H1 (cell line): ENCODE results near the gene ABCG1. TPM values are rescaled to one million over a fixed set of nuclear protein-coding genes. Genes with fewer than 3 reads are reported as not detected.

Experiments
- BCL11A ChIP-seq, 2 experiments: IDR thresholded peaks; one replicate each; pipeline ENCODE4 v1.6.1; 2011; ENCODE audit warnings: low read depth in 2 of 2, low read length in 2 of 2, mild to moderate bottlenecking in 2 of 2
- CEBPB ChIP-seq: IDR thresholded peaks from 2 replicates; pipeline ENCODE4 v1.6.1; 2012; ENCODE audit warnings: low read depth, low read length
- KDM1A ChIP-seq: fragments of 200-600, 300-600 bp; sonication (generic); IDR thresholded peaks from 2 replicates; pipeline ENCODE4 v1.7.1; 2016; ENCODE audit warnings: mild to moderate bottlenecking, low read length, borderline replicate concordance
- KDM5A ChIP-seq: fragments of 200-600 bp; IDR thresholded peaks from 2 replicates; pipeline ENCODE4 v1.7.1; 2012; ENCODE audit warnings: mild to moderate bottlenecking, low read length, inconsistent platforms, mixed read lengths
- MAFK ChIP-seq: IDR thresholded peaks from 2 replicates; pipeline ENCODE4 v1.6.1; 2012; ENCODE audit warnings: low read depth, mild to moderate bottlenecking, improper control_type of control experiment, low read length
- NANOG ChIP-seq: IDR thresholded peaks from 2 replicates; pipeline ENCODE4 v1.6.1; 2011; ENCODE audit warnings: low read length, low read depth, mild to moderate bottlenecking, inconsistent platforms; ENCODE audit not compliant: insufficient read depth, poor library complexity, severe bottlenecking
- NRF1 ChIP-seq: IDR thresholded peaks from 2 replicates; pipeline ENCODE4 v1.6.1; 2011; ENCODE audit warnings: mild to moderate bottlenecking, low read depth, low read length, improper control_type of control experiment
- POU5F1 ChIP-seq: IDR thresholded peaks from 2 replicates; pipeline ENCODE4 v1.6.1; 2011; ENCODE audit warnings: low read depth, mild to moderate bottlenecking, low read length, moderate library complexity
- RNF2 ChIP-seq: fragments of 200-900, 300-1000 bp; sonication (generic); IDR thresholded peaks from 2 replicates; pipeline ENCODE4 v1.7.1; 2016; ENCODE audit warnings: borderline replicate concordance, low read depth, mild to moderate bottlenecking, antibody characterized with exemption, low read length; ENCODE audit not compliant: poor library complexity, severe bottlenecking; ENCODE audit errors: missing control alignments
- SP4 ChIP-seq: IDR thresholded peaks from 2 replicates; pipeline ENCODE4 v1.6.1; 2012; ENCODE audit warnings: low read length, inconsistent platforms
- TAF1 ChIP-seq: IDR thresholded peaks from 2 replicates; pipeline ENCODE4 v1.6.1; 2011; ENCODE audit warnings: mild to moderate bottlenecking, low read depth, low read length
- TEAD4 ChIP-seq: IDR thresholded peaks from 2 replicates; pipeline ENCODE4 v1.6.1; 2012; ENCODE audit warnings: low read depth, low read length, inconsistent platforms, mixed read lengths
- polyA plus RNA-seq, 7 experiments: library from polyadenylated mRNA; depleted of rRNA in 3 of 7; stranded (reverse) in 5 of 7; unstranded in 2 of 7; fragments of >200 nt in 5 of 7; fragments of 200-250 nt in 2 of 7; gene quantifications; 1 replicate in 5 of 7; 2 replicates in 1 of 7; 4 replicates in 1 of 7; pipeline versions ENCODE4 v1.2.1 to v1.2.3, GENCODE V29; 2011 to 2013; ENCODE audit warnings: missing spikeins in 2 of 7, mixed read lengths in 2 of 7
- total RNA-seq: library from RNA; stranded (reverse); fragmentation: NEBNext Ultra II Directional; extraction: Animal tissue kit (Norgen Biotek cat#: 25700); gene quantifications from 2 replicates; pipeline ENCODE4 v1.2.1, GENCODE V29; 2021
- TF ChIP-seq, protein P1 (sequence below): IDR thresholded peaks from 2 replicates; pipeline ENCODE4 v1.6.1; 2012; ENCODE audit warnings: inconsistent platforms

ABCG1 gene
- total and polyA plus RNA-seq, 2 of the 8 experiments (the other 6 are each of a cell fraction or from before 2014, with no cell fraction given) = 2.1 to 4.0 TPM

DNA sequence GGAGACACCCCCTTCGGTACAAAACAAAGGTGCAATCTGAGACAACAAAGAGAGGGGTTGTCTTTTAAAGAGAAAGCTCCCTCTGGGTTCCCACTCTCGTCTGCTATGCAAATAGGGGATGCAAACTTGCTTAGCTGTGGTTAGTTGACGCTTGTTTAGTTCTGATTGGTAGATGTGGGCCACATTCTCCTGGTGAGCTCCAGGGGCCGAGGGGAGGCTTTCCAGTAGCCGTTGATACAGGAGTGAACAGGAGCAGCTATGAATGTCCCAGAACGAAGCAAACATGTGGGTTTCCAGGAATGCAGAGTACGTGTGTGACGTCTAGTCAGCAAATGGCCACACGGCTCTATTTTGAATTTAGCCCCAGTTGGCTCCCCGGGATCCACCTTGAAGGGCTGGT, 117.1 kb downstream of the ABCG1 start (continued):
- TF ChIP-seq RNF2 = no peak
- TF ChIP-seq MAFK = no peak
- TF ChIP-seq TEAD4 = peak; percentile 59
- TF ChIP-seq TAF1 = peak; percentile 54; the same call in 1 of the 2 replicates
- TF ChIP-seq CEBPB = no peak
- TF ChIP-seq KDM1A = no peak
- TF ChIP-seq, protein P1, sequence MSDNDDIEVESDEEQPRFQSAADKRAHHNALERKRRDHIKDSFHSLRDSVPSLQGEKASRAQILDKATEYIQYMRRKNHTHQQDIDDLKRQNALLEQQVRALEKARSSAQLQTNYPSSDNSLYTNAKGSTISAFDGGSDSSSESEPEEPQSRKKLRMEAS = peak; percentile 18; the same call in 1 of the 2 replicates
- no peak for TF ChIP-seq BCL11A (IDR thresholded peaks at IDR 0.05; ENCODE audit: low read depth in 2 of 2, low read length in 2 of 2)
- 0 out of 2 replicates have a peak, but pooled peaks have one; percentile 7 for TF ChIP-seq POU5F1
- TF ChIP-seq SP4 = no peak
- TF ChIP-seq NANOG = no peak
- TF ChIP-seq NRF1 = no peak
- TF ChIP-seq KDM5A = no peak
